Fibroblast of pulmonary artery (primary cell): Measurements from ENCODE around the gene PRR16.

ENCODE experiments used
- DNase-seq: peaks from one replicate; pipeline ENCODE4 v3.0.0-alpha.2; 2010; ENCODE audit warnings: low read depth
- H3K4me3 ChIP-seq: replicated peaks from 2 replicates; pipeline ENCODE4 v1.5.1; 2011; ENCODE audit warnings: low read depth, mild to moderate bottlenecking, control low read depth, low read length, moderate library complexity
- TF ChIP-seq, protein P1 (sequence below): IDR thresholded peaks from 2 replicates; pipeline ENCODE4 v1.5.1; 2011; ENCODE audit warnings: mild to moderate bottlenecking, control low read depth, low read length, inconsistent platforms; ENCODE audit errors: missing control alignments

PRR16 gene

GRCh38 chr5:120683580-120683979 is 219.5 kb downstream of the PRR16 start:
- no peak for DNase-seq
- TF ChIP-seq, protein P1, sequence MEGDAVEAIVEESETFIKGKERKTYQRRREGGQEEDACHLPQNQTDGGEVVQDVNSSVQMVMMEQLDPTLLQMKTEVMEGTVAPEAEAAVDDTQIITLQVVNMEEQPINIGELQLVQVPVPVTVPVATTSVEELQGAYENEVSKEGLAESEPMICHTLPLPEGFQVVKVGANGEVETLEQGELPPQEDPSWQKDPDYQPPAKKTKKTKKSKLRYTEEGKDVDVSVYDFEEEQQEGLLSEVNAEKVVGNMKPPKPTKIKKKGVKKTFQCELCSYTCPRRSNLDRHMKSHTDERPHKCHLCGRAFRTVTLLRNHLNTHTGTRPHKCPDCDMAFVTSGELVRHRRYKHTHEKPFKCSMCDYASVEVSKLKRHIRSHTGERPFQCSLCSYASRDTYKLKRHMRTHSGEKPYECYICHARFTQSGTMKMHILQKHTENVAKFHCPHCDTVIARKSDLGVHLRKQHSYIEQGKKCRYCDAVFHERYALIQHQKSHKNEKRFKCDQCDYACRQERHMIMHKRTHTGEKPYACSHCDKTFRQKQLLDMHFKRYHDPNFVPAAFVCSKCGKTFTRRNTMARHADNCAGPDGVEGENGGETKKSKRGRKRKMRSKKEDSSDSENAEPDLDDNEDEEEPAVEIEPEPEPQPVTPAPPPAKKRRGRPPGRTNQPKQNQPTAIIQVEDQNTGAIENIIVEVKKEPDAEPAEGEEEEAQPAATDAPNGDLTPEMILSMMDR, result no peak
- no peak overlapping the region for H3K4me3 ChIP-seq

DNA sequence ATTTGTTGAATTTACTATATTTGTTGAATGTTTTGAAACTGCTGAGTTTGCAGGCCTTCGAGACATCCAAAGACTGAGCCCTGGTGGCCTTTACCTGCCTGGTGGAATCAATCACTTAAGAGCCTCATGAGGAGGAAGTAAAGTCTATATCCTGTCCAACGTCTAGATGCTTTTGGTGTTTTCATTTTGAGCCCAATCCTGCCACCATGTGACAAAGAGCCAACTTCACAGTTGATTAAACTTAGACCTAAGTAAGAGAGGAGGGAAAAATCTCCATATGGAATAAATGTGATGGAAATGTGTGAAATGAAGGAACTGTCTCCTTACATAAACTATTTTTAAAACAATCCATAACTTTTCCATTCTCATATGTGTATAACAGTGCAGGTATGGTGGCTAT is 220.1 kb downstream of the PRR16 start:
- TF ChIP-seq, protein P1, result no peak
- H3K4me3 ChIP-seq, result no peak overlapping the region
- DNase-seq, result peak; percentile 22

DNA sequence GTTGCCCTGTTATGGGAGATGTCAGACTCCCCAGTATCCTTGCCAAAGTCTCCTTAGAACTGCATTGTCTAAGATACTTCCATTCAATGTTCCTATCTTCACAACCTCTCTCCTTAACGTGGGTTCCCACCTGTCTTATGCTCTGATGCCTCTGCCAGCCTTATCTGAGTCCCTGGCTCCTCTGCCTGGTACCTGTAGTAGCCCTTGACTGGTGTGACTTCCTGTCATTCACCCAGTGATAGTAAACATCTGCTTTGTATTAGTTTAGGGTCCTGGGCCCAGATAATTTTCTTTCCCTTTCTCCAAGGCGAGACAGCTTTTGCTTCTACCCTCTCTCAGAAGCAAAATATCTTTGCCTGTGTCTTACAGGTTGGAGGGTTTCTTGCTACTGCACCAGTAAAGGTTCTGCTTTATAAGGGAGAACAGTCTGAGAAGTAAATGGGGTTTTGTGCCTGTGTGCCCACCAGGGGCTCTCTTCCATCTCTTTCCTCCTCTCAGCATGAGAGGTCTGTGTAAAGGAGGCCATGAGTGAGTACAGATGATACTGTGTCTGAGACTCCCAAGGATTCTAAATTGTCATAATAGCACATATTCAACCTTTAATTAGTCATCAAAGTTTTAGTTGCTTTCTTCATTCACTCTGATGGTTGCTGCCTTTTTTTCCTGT is 220.8 kb downstream of the PRR16 start:
- H3K4me3 ChIP-seq, result no peak overlapping the region
- no peak for DNase-seq

DNA sequence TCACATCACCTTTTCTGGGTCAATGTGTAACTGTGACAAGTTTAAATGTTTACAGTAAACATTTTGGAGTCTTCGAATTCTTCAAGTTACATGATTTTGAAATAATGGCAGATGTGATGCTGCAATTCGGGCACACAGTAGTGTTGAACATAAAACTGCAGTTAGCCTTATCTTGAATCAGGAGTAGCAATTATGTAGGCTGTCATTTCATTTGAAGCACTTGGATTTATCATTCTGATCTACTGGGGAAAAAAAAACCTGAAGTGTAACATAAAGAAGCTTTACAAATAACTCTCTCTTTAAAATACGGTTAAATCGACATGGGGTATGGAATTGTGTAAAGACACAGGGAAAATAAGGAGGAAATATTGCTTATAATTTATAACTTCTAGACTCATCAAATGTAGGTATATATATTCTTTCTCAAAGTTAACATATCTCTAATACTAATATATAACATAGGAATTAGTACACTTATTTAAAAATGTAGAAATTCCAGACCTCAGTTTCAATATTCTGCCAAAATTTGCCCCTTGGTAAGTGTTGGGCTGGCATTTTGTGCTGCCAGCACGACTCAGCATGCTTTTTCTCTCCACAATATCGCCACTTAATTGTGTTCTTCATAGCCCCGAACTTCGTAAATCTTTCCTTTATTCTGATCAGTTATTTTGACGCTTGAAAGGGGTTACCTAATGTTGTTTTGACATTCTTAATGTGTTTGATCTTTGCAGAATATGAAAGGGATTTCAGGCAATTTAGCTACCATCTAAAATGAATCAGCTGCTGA is 226.7 kb downstream of the PRR16 start:
- TF ChIP-seq, protein P1, result no peak
- DNase-seq, result no peak
- H3K4me3 ChIP-seq, result no peak overlapping the region

More for the DNA sequence above, 220.8 kb downstream of the PRR16 start:
- TF ChIP-seq, protein P1, result no peak

DNA sequence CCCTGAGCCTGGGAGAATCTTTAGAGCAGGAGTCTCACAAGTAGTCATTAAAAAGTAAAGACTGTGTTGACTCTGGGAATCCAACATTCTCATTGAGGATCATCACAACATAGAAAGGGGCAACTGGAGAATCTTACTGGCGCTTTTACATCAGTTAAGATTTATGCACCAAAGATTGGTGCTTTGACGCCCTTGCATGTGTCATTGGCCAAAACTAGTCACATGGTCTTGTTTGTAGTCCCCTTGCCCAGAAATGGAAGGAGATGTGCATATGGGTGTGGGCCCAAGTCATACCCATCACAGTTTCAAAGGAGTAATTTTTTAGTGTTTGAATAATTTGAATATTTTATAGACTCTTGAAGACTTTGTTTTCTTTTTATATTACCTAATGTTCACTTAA is 228.2 kb downstream of the PRR16 start:
- TF ChIP-seq, protein P1, result no peak
- H3K4me3 ChIP-seq, result no peak overlapping the region
- DNase-seq, result no peak

GRCh38 chr5:120695368-120695880 is 231.3 kb downstream of the PRR16 start:
- H3K4me3 ChIP-seq, result no peak overlapping the region
- no peak for DNase-seq
- TF ChIP-seq, protein P1, result no peak
